Type B pancreatic cell (in vitro differentiated cells): Measurements from ENCODE around the gene GIPC3. TPM values are rescaled to one million over a fixed set of nuclear protein-coding genes. Genes with fewer than 3 reads are reported as not detected.
A peak's percentile ranks its signal among the peaks of the same experiment; 100 is the strongest.

ENCODE experiments used
- DNase-seq: peaks from one replicate; pipeline ENCODE4 v3.0.0; 2021; ENCODE audit warnings: mixed read lengths; ENCODE audit not compliant: unreplicated experiment; ENCODE audit errors: extremely low spot score
- H3K27ac Mint-ChIP-seq: 2 replicates; pipeline ENCODE4 v1.8.0; 2021; ENCODE audit warnings: mild to moderate bottlenecking, mixed read lengths
- H3K27me3 Mint-ChIP-seq: 2 replicates; pipeline ENCODE4 v1.8.0; 2021; ENCODE audit warnings: mixed read lengths
- H3K36me3 Mint-ChIP-seq: 2 replicates; pipeline ENCODE4 v1.8.0; 2021; ENCODE audit warnings: mixed read lengths
- H3K4me1 Mint-ChIP-seq: one replicate; pipeline ENCODE4 v1.8.0; 2021; ENCODE audit warnings: mixed read lengths; ENCODE audit not compliant: unreplicated experiment
- H3K4me3 Mint-ChIP-seq: 2 replicates; pipeline ENCODE4 v1.8.0; 2021; ENCODE audit warnings: mild to moderate bottlenecking, mixed read lengths
- H3K9me3 Mint-ChIP-seq: 2 replicates; pipeline ENCODE4 v1.8.0; 2021; ENCODE audit warnings: mixed read lengths
- CTCF ChIP-seq: fragments of 200-600 bp; sonication (generic); conservative IDR thresholded peaks from 2 replicates; pipeline ENCODE4 v1.5.0; 2021; ENCODE audit warnings: antibody characterized with exemption, mild to moderate bottlenecking
- total RNA-seq: library from RNA; stranded (reverse); gene quantifications from 2 replicates; pipeline ENCODE4 v1.2.1, GENCODE V29; 2021; ENCODE audit warnings: low replicate concordance

GIPC3 gene
- total RNA-seq, 1 donor from 2014 or later = 0.07 TPM

- H3K27me3 Mint-ChIP-seq = no peaks in the 10 kb centered on the region
- no peak for TF ChIP-seq CTCF
- H3K27ac Mint-ChIP-seq = no peak overlapping the region
- no peak for DNase-seq
- peak overlapping the region; percentile 52 for H3K4me3 Mint-ChIP-seq
- no peaks in the 10 kb centered on the region for H3K36me3 Mint-ChIP-seq
- H3K4me1 Mint-ChIP-seq = peaks cover 16% of the 10 kb centered on the region
- no peaks in the 10 kb centered on the region for H3K9me3 Mint-ChIP-seq
Measured at GRCh38 chr19:3554254-3555083, 30.8 kb upstream of the GIPC3 start.

- Mint-ChIP-seq H3K4me1 (peaks cover 16% of the 10 kb centered on the region), H3K27ac (peak overlapping the region; percentile 78), H3K27me3 (no peaks in the 10 kb centered on the region), H3K4me3 (peak overlapping the region; percentile 92), H3K9me3 (no peaks in the 10 kb centered on the region), H3K36me3 (no peaks in the 10 kb centered on the region)
- no peak for DNase-seq
- no peak for TF ChIP-seq CTCF
Measured at GRCh38 chr19:3555653-3556422, 29.4 kb upstream of the GIPC3 start.

- Mint-ChIP-seq H3K27me3 (no peaks in the 10 kb centered on the region), H3K27ac (peak overlapping the region; percentile 78), H3K4me1 (peaks cover 16% of the 10 kb centered on the region), H3K4me3 (peak overlapping the region; percentile 92), H3K36me3 (no peaks in the 10 kb centered on the region), H3K9me3 (no peaks in the 10 kb centered on the region)
- DNase-seq = no peak
- TF ChIP-seq CTCF = no peak
Measured at GRCh38 chr19:3556423-3556977, 28.8 kb upstream of the GIPC3 start.

- Mint-ChIP-seq H3K9me3 (no peaks in the 10 kb centered on the region), H3K36me3 (no peaks in the 10 kb centered on the region), H3K27ac (peak overlapping the region; percentile 78), H3K4me3 (peak overlapping the region; percentile 92), H3K27me3 (no peaks in the 10 kb centered on the region), H3K4me1 (peaks cover 16% of the 10 kb centered on the region)
- peak; percentile 29 for TF ChIP-seq CTCF
- no peak for DNase-seq
Measured at GRCh38 chr19:3556978-3557460, 28.3 kb upstream of the GIPC3 start.

- H3K36me3 Mint-ChIP-seq = no peaks in the 10 kb centered on the region
- peak within 1 kb of the TSS; percentile 92 for H3K4me3 Mint-ChIP-seq
- H3K27me3 Mint-ChIP-seq = no peaks in the 10 kb centered on the region
- no peak for TF ChIP-seq CTCF
- peak within 1 kb of the TSS; percentile 78 for H3K27ac Mint-ChIP-seq
- peaks cover 16% of the 10 kb centered on the region for H3K4me1 Mint-ChIP-seq
- DNase-seq = peak; percentile 95
- H3K9me3 Mint-ChIP-seq = no peaks in the 10 kb centered on the region
Measured at GRCh38 chr19:3557461-3558248, 27.6 kb upstream of the GIPC3 start, which contains the start of gene MFSD12. Gene MFSD12 (minus strand): TSS chr19:3557586. CDS start chr19:3557403, 183 bp downstream.
